ENCODE measurements around the gene TMEM94. TPM values are rescaled to one million over a fixed set of nuclear protein-coding genes. Genes with fewer than 3 reads are reported as not detected.

Gene TMEM94
- total and polyA plus RNA-seq, 2 of the 13 experiments (the other 11 are each of a cell fraction or from before 2014, with no cell fraction given): 32.6 to 134 TPM

DNA sequence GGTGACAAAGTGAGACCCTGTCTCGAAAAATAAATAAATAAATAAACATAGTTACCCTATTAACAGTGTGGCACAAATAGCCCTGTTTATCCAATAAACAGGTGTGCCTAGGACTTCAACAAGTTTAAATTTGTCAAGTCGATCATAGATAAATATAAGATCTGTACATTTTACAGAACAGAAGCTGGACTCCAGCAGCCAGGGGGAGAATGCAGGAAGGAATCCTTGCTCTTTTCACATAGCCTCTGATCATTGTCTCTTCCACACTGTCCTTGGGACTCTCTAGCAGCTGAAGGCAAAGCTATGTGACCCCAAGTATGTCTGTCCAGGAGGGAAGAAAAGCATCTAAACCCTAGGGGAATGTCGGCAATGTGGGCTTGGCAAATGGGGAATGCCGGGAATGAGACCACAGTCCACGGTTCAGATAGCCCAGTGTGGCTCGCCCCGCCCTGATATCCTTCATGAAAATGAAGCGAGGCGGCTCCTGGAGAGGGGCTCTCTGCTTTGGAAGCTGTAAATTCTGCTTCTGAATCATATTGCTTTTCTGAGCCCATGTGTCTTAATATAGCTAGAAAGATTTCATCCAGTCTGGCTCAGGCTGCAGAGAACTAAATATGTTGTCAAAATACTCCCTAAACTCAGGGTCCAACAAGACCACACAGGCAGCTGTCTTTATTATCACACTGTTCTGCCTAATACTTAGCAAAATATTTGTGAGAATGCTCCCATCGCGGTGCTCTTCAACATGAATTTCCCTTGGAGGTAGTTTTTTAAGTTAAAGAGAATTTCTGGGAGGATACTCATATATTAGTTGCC lies 26.1 kb upstream of the TMEM94 start (continued):
- TF ChIP-seq, protein P1, sequence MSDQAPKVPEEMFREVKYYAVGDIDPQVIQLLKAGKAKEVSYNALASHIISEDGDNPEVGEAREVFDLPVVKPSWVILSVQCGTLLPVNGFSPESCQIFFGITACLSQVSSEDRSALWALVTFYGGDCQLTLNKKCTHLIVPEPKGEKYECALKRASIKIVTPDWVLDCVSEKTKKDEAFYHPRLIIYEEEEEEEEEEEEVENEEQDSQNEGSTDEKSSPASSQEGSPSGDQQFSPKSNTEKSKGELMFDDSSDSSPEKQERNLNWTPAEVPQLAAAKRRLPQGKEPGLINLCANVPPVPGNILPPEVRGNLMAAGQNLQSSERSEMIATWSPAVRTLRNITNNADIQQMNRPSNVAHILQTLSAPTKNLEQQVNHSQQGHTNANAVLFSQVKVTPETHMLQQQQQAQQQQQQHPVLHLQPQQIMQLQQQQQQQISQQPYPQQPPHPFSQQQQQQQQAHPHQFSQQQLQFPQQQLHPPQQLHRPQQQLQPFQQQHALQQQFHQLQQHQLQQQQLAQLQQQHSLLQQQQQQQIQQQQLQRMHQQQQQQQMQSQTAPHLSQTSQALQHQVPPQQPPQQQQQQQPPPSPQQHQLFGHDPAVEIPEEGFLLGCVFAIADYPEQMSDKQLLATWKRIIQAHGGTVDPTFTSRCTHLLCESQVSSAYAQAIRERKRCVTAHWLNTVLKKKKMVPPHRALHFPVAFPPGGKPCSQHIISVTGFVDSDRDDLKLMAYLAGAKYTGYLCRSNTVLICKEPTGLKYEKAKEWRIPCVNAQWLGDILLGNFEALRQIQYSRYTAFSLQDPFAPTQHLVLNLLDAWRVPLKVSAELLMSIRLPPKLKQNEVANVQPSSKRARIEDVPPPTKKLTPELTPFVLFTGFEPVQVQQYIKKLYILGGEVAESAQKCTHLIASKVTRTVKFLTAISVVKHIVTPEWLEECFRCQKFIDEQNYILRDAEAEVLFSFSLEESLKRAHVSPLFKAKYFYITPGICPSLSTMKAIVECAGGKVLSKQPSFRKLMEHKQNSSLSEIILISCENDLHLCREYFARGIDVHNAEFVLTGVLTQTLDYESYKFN (CRISPR knock-in tag; conservative IDR thresholded peaks at IDR 0.05): peak; percentile 82
- TF ChIP-seq FOXK2 (IDR thresholded peaks at IDR 0.05) (no peak), ZFP62 (CRISPR knock-in tag; IDR thresholded peaks at IDR 0.05) (no peak), KLF12 (CRISPR knock-in tag; IDR thresholded peaks at IDR 0.05; ENCODE audit: borderline replicate concordance) (peak; percentile 62; the same call in 1 of the 2 replicates), ZFP82 (CRISPR knock-in tag; IDR thresholded peaks at IDR 0.05; ENCODE audit: borderline replicate concordance) (no peak), NFE2L2 (IDR thresholded peaks at IDR 0.05; ENCODE audit: low read length) (no peak), POLR2AphosphoS5 (IDR thresholded peaks at IDR 0.05; ENCODE audit: low read depth, low read length) (peak; percentile 80), ELF1 (CRISPR knock-in tag; IDR thresholded peaks at IDR 0.05) (0 out of 2 replicates have a peak, but pooled peaks have one; percentile 34), ZNF34 (CRISPR knock-in tag; IDR thresholded peaks at IDR 0.05; ENCODE audit: borderline replicate concordance) (no peak), SMARCC2 (IDR thresholded peaks at IDR 0.05) (no peak), RCOR2 (CRISPR knock-in tag; IDR thresholded peaks at IDR 0.05) (peak; percentile 61; the same call in 1 of the 2 replicates), ZNF629 (CRISPR knock-in tag; conservative IDR thresholded peaks at IDR 0.05) (0 out of 2 replicates have a peak, but pooled peaks have one; percentile 37), ZSCAN9 (CRISPR knock-in tag; IDR thresholded peaks at IDR 0.05; ENCODE audit: borderline replicate concordance) (peak; percentile 71; the same call in 1 of the 2 replicates), HCFC1 (IDR thresholded peaks at IDR 0.05; ENCODE audit: low read depth, low read length) (no peak)
- TF ChIP-seq, protein P2, sequence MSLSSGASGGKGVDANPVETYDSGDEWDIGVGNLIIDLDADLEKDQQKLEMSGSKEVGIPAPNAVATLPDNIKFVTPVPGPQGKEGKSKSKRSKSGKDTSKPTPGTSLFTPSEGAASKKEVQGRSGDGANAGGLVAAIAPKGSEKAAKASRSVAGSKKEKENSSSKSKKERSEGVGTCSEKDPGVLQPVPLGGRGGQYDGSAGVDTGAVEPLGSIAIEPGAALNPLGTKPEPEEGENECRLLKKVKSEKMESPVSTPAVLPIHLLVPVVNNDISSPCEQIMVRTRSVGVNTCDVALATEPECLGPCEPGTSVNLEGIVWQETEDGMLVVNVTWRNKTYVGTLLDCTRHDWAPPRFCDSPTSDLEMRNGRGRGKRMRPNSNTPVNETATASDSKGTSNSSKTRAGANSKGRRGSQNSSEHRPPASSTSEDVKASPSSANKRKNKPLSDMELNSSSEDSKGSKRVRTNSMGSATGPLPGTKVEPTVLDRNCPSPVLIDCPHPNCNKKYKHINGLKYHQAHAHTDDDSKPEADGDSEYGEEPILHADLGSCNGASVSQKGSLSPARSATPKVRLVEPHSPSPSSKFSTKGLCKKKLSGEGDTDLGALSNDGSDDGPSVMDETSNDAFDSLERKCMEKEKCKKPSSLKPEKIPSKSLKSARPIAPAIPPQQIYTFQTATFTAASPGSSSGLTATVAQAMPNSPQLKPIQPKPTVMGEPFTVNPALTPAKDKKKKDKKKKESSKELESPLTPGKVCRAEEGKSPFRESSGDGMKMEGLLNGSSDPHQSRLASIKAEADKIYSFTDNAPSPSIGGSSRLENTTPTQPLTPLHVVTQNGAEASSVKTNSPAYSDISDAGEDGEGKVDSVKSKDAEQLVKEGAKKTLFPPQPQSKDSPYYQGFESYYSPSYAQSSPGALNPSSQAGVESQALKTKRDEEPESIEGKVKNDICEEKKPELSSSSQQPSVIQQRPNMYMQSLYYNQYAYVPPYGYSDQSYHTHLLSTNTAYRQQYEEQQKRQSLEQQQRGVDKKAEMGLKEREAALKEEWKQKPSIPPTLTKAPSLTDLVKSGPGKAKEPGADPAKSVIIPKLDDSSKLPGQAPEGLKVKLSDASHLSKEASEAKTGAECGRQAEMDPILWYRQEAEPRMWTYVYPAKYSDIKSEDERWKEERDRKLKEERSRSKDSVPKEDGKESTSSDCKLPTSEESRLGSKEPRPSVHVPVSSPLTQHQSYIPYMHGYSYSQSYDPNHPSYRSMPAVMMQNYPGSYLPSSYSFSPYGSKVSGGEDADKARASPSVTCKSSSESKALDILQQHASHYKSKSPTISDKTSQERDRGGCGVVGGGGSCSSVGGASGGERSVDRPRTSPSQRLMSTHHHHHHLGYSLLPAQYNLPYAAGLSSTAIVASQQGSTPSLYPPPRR (CRISPR knock-in tag; IDR thresholded peaks at IDR 0.05; ENCODE audit: borderline replicate concordance): 0 out of 2 replicates have a peak, but pooled peaks have one; percentile 31
- TF ChIP-seq, protein P3, sequence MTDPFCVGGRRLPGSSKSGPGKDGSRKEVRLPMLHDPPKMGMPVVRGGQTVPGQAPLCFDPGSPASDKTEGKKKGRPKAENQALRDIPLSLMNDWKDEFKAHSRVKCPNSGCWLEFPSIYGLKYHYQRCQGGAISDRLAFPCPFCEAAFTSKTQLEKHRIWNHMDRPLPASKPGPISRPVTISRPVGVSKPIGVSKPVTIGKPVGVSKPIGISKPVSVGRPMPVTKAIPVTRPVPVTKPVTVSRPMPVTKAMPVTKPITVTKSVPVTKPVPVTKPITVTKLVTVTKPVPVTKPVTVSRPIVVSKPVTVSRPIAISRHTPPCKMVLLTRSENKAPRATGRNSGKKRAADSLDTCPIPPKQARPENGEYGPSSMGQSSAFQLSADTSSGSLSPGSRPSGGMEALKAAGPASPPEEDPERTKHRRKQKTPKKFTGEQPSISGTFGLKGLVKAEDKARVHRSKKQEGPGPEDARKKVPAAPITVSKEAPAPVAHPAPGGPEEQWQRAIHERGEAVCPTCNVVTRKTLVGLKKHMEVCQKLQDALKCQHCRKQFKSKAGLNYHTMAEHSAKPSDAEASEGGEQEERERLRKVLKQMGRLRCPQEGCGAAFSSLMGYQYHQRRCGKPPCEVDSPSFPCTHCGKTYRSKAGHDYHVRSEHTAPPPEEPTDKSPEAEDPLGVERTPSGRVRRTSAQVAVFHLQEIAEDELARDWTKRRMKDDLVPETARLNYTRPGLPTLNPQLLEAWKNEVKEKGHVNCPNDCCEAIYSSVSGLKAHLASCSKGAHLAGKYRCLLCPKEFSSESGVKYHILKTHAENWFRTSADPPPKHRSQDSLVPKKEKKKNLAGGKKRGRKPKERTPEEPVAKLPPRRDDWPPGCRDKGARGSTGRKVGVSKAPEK (CRISPR knock-in tag; IDR thresholded peaks at IDR 0.05; ENCODE audit: borderline replicate concordance): 0 out of 2 replicates have a peak, but pooled peaks have one; percentile 57
- TF ChIP-seq, protein P4, sequence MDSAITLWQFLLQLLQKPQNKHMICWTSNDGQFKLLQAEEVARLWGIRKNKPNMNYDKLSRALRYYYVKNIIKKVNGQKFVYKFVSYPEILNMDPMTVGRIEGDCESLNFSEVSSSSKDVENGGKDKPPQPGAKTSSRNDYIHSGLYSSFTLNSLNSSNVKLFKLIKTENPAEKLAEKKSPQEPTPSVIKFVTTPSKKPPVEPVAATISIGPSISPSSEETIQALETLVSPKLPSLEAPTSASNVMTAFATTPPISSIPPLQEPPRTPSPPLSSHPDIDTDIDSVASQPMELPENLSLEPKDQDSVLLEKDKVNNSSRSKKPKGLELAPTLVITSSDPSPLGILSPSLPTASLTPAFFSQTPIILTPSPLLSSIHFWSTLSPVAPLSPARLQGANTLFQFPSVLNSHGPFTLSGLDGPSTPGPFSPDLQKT (CRISPR knock-in tag; IDR thresholded peaks at IDR 0.05; ENCODE audit: borderline replicate concordance): no peak

Data from HepG2 (cell line).